HEK293 (cell line): ENCODE data around the gene SH3RF3.

Experiments used
- CTCF ChIP-seq: fragments of 450-650 bp; formaldehyde crosslinking; IDR thresholded peaks from 2 replicates; pipeline ENCODE4 v1.5.1; 2016; ENCODE audit warnings: missing biosample characterization, missing genetic modification characterization
- ZEB2 ChIP-seq: fragments of 450-650 bp; formaldehyde crosslinking; IDR thresholded peaks from 2 replicates; pipeline ENCODE4 v1.5.1; 2016; ENCODE audit warnings: missing biosample characterization, missing genetic modification characterization
- ZFP3 ChIP-seq: fragments of 450-650 bp; formaldehyde crosslinking; IDR thresholded peaks from 2 replicates; pipeline ENCODE4 v1.5.1; 2016; ENCODE audit warnings: low read depth, missing biosample characterization, missing genetic modification characterization
- ZNF19 ChIP-seq: fragments of 450-650 bp; formaldehyde crosslinking; IDR thresholded peaks from 2 replicates; pipeline ENCODE4; 2016; ENCODE audit warnings: missing biosample characterization, missing genetic modification characterization, low read depth
- ZNF248 ChIP-seq: fragments of 450-650 bp; formaldehyde crosslinking; IDR thresholded peaks from 2 replicates; pipeline ENCODE4 v1.5.1; 2017; ENCODE audit warnings: missing biosample characterization, missing genetic modification characterization
- ZNF292 ChIP-seq: fragments of 450-650 bp; formaldehyde crosslinking; IDR thresholded peaks from 2 replicates; pipeline ENCODE4 v1.5.1; 2016; ENCODE audit warnings: low read depth, missing biosample characterization, missing genetic modification characterization, borderline replicate concordance
- ZNF324 ChIP-seq: fragments of 450-650 bp; formaldehyde crosslinking; IDR thresholded peaks from 2 replicates; pipeline ENCODE4 v1.5.1; 2016; ENCODE audit warnings: missing biosample characterization, missing genetic modification characterization
- ZNF391 ChIP-seq: fragments of 450-650 bp; formaldehyde crosslinking; IDR thresholded peaks from 2 replicates; pipeline ENCODE4 v1.5.1; 2016; ENCODE audit warnings: low read depth, missing biosample characterization, missing genetic modification characterization, borderline replicate concordance
- ZNF394 ChIP-seq: fragments of 450-650 bp; formaldehyde crosslinking; IDR thresholded peaks from 2 replicates; pipeline ENCODE4 v1.5.1; 2016; ENCODE audit warnings: missing biosample characterization, missing genetic modification characterization, mild to moderate bottlenecking, moderate library complexity, borderline replicate concordance
- ZNF48 ChIP-seq: fragments of 450-650 bp; formaldehyde crosslinking; IDR thresholded peaks from 2 replicates; pipeline ENCODE4 v1.5.1; 2016; ENCODE audit warnings: missing biosample characterization, missing genetic modification characterization

- TF ChIP-seq CTCF (tag by site-specific recombination) (no peak), ZNF248 (tag by site-specific recombination) (no peak), ZNF19 (tag by site-specific recombination) (no peak), ZNF48 (no peak), ZNF292 (tag by site-specific recombination) (no peak), ZNF324 (tag by site-specific recombination) (no peak), ZEB2 (tag by site-specific recombination) (no peak), ZFP3 (tag by site-specific recombination) (no peak), ZNF391 (tag by site-specific recombination) (no peak), ZNF394 (tag by site-specific recombination) (no peak)
Observed at GRCh38 chr2:109083771-109084170, 45.2 kb upstream of the SH3RF3 start.
